HG03342 (cell line): ENCODE measurements around the gene GHRL.
"Not testable (repeated sequence)": the region's sequence is repeated elsewhere in the genome, so short reads cannot be mapped to it uniquely, and the experiment has no call there.

ENCODE experiments used
- ATAC-seq: cut with Tn5 transposase; IDR thresholded peaks from one replicate; pipeline ENCODE4 v1.9.1; 2021; ENCODE audit warnings: mild to moderate bottlenecking, moderate library complexity; ENCODE audit not compliant: unreplicated experiment

The GHRL gene

GRCh38 chr3:10278501-10278900 is 14.2 kb downstream of the GHRL start:
- ATAC-seq: no peak

- ATAC-seq: no peak
Observed at GRCh38 chr3:10277115-10277625, 15.6 kb downstream of the GHRL start.

GRCh38 chr3:10274601-10275000 is 18.1 kb downstream of the GHRL start:
- ATAC-seq: no peak

GRCh38 chr3:10273702-10274305 is 18.9 kb downstream of the GHRL start:
- ATAC-seq: no peak

- no peak for ATAC-seq
Observed at GRCh38 chr3:10272977-10273376, 19.8 kb downstream of the GHRL start.

GRCh38 chr3:10272476-10272875 is 20.3 kb downstream of the GHRL start:
- not testable (repeated sequence) for ATAC-seq

- no peak for ATAC-seq
Observed at GRCh38 chr3:10269443-10269842, 23.3 kb downstream of the GHRL start.

- ATAC-seq: no peak
Observed at GRCh38 chr3:10268930-10269329, 23.8 kb downstream of the GHRL start.

GRCh38 chr3:10268116-10268515 is 24.6 kb downstream of the GHRL start:
- ATAC-seq: no peak

- ATAC-seq: not testable (repeated sequence)
Observed at GRCh38 chr3:10266936-10267335, 25.8 kb downstream of the GHRL start.

GRCh38 chr3:10265833-10266232 is 26.9 kb downstream of the GHRL start:
- ATAC-seq: no peak

GRCh38 chr3:10263646-10264363 is 28.9 kb downstream of the GHRL start:
- ATAC-seq: no peak

GRCh38 chr3:10262027-10262426 is 30.7 kb downstream of the GHRL start:
- ATAC-seq: no peak

- no peak for ATAC-seq
Observed at GRCh38 chr3:10260211-10260701, 32.5 kb downstream of the GHRL start.

GRCh38 chr3:10259798-10260197 is 32.9 kb downstream of the GHRL start:
- ATAC-seq: no peak

- no peak for ATAC-seq
Observed at GRCh38 chr3:10259036-10259435, 33.7 kb downstream of the GHRL start.

- ATAC-seq: no peak
Observed at GRCh38 chr3:10255835-10256234, 36.9 kb downstream of the GHRL start.

- no peak for ATAC-seq
Observed at GRCh38 chr3:10253731-10254130, 39.0 kb downstream of the GHRL start.

- no peak for ATAC-seq
Observed at GRCh38 chr3:10251006-10251405, 41.7 kb downstream of the GHRL start.

- no peak for ATAC-seq
Observed at GRCh38 chr3:10249833-10250232, 42.9 kb downstream of the GHRL start.

GRCh38 chr3:10248984-10249748 is 43.6 kb downstream of the GHRL start:
- no peak for ATAC-seq
